ENCODE results near the gene MRPL54. TPM values are rescaled to one million over a fixed set of nuclear protein-coding genes. Genes with fewer than 3 reads are reported as not detected.

Gene MRPL54
- total and polyA plus RNA-seq, 2 experiments from 2014 or later = 29.7 to 89.9 TPM

- TF ChIP-seq, protein P1, sequence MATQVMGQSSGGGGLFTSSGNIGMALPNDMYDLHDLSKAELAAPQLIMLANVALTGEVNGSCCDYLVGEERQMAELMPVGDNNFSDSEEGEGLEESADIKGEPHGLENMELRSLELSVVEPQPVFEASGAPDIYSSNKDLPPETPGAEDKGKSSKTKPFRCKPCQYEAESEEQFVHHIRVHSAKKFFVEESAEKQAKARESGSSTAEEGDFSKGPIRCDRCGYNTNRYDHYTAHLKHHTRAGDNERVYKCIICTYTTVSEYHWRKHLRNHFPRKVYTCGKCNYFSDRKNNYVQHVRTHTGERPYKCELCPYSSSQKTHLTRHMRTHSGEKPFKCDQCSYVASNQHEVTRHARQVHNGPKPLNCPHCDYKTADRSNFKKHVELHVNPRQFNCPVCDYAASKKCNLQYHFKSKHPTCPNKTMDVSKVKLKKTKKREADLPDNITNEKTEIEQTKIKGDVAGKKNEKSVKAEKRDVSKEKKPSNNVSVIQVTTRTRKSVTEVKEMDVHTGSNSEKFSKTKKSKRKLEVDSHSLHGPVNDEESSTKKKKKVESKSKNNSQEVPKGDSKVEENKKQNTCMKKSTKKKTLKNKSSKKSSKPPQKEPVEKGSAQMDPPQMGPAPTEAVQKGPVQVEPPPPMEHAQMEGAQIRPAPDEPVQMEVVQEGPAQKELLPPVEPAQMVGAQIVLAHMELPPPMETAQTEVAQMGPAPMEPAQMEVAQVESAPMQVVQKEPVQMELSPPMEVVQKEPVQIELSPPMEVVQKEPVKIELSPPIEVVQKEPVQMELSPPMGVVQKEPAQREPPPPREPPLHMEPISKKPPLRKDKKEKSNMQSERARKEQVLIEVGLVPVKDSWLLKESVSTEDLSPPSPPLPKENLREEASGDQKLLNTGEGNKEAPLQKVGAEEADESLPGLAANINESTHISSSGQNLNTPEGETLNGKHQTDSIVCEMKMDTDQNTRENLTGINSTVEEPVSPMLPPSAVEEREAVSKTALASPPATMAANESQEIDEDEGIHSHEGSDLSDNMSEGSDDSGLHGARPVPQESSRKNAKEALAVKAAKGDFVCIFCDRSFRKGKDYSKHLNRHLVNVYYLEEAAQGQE (IDR thresholded peaks at IDR 0.05; ENCODE audit: unreplicated experiment) = no peak
- TF ChIP-seq JUNB (IDR thresholded peaks at IDR 0.05; ENCODE audit: unreplicated experiment) = no peak
- no peak for TF ChIP-seq ZNF331 (CRISPR knock-in tag; IDR thresholded peaks at IDR 0.05; ENCODE audit: low read depth)
- no peak for TF ChIP-seq NANOG (IDR thresholded peaks at IDR 0.05; ENCODE audit: borderline replicate concordance)
Observed at GRCh38 chr19:3775374-3775711, 12.9 kb downstream of the MRPL54 start (continued).

- no peak for DNase-seq (ENCODE audit: low spot score)
- H3K27ac Mint-ChIP-seq = no peak overlapping the region
Observed at GRCh38 chr19:3775831-3776230, 13.3 kb downstream of the MRPL54 start.

More at GRCh38 chr19:3775831-3776230, 13.3 kb downstream of the MRPL54 start:
- H3K79me2 ChIP-seq (replicated peaks; ENCODE audit: insufficient read depth) = no peaks in the 10 kb centered on the region
- TF ChIP-seq STAT1 (IDR thresholded peaks at IDR 0.05; ENCODE audit: unreplicated experiment) (no peak), POLR2AphosphoS5 (IDR thresholded peaks at IDR 0.05; ENCODE audit: low read depth) (no peak), ZNF331 (CRISPR knock-in tag; IDR thresholded peaks at IDR 0.05; ENCODE audit: low read depth) (no peak), JUNB (IDR thresholded peaks at IDR 0.05; ENCODE audit: unreplicated experiment) (no peak), ZNF462 (CRISPR knock-in tag; IDR thresholded peaks at IDR 0.05) (no peak), ZNF114 (CRISPR knock-in tag; IDR thresholded peaks at IDR 0.05) (no peak), NANOG (IDR thresholded peaks at IDR 0.05; ENCODE audit: borderline replicate concordance) (no peak), CREB1 (CRISPR knock-in tag; IDR thresholded peaks at IDR 0.05; ENCODE audit: low read depth) (no peak), EZH2 (IDR thresholded peaks at IDR 0.05; ENCODE audit: low read depth, unreplicated experiment) (no peak)
- TF ChIP-seq, protein P2, sequence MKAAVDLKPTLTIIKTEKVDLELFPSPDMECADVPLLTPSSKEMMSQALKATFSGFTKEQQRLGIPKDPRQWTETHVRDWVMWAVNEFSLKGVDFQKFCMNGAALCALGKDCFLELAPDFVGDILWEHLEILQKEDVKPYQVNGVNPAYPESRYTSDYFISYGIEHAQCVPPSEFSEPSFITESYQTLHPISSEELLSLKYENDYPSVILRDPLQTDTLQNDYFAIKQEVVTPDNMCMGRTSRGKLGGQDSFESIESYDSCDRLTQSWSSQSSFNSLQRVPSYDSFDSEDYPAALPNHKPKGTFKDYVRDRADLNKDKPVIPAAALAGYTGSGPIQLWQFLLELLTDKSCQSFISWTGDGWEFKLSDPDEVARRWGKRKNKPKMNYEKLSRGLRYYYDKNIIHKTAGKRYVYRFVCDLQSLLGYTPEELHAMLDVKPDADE (IDR thresholded peaks at IDR 0.05) = no peak
- TF ChIP-seq, protein P3, sequence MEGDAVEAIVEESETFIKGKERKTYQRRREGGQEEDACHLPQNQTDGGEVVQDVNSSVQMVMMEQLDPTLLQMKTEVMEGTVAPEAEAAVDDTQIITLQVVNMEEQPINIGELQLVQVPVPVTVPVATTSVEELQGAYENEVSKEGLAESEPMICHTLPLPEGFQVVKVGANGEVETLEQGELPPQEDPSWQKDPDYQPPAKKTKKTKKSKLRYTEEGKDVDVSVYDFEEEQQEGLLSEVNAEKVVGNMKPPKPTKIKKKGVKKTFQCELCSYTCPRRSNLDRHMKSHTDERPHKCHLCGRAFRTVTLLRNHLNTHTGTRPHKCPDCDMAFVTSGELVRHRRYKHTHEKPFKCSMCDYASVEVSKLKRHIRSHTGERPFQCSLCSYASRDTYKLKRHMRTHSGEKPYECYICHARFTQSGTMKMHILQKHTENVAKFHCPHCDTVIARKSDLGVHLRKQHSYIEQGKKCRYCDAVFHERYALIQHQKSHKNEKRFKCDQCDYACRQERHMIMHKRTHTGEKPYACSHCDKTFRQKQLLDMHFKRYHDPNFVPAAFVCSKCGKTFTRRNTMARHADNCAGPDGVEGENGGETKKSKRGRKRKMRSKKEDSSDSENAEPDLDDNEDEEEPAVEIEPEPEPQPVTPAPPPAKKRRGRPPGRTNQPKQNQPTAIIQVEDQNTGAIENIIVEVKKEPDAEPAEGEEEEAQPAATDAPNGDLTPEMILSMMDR (conservative IDR thresholded peaks at IDR 0.05; ENCODE audit: low read depth in 2 of 2) = no peak
- H3K36me3 Mint-ChIP-seq (ENCODE audit: low read depth) = peaks cover 1% of the 10 kb centered on the region
- no peaks in the 10 kb centered on the region for H3K27me3 ChIP-seq (ENCODE audit: insufficient read depth)
- peaks cover 8% of the 10 kb centered on the region for H3K4me1 Mint-ChIP-seq
- H3K4me3 ChIP-seq = no peak overlapping the region
- H3K4me2 ChIP-seq = no peak overlapping the region
- ATAC-seq = no peak
- peaks cover 5% of the 10 kb centered on the region for H3K27me3 Mint-ChIP-seq (ENCODE audit: insufficient read depth, low read depth, poor library complexity)
- no peaks in the 10 kb centered on the region for H3F3A ChIP-seq (replicated peaks; ENCODE audit: low read depth)
- H3K9me2 ChIP-seq (ENCODE audit: insufficient read depth) = no peaks in the 10 kb centered on the region
- no peaks in the 10 kb centered on the region for H3K36me3 ChIP-seq (ENCODE audit: insufficient read depth)
- no peaks in the 10 kb centered on the region for H4K20me1 ChIP-seq (replicated peaks; ENCODE audit: insufficient read depth)
- H3K27ac ChIP-seq (ENCODE audit: low read depth) = no peak overlapping the region
- H2AFZ ChIP-seq = no peak overlapping the region
- peaks cover 8% of the 10 kb centered on the region for H3K9me3 Mint-ChIP-seq
- H3K4me1 ChIP-seq (ENCODE audit: insufficient read depth) = no peaks in the 10 kb centered on the region
- H3K4me3 Mint-ChIP-seq = no peak overlapping the region; the same call in 2 of the 3 replicates
